Lower leg skin (tissue), 4 donors: Measurements from ENCODE around the gene NFATC2. TPM values are rescaled to one million over a fixed set of nuclear protein-coding genes. Genes with fewer than 3 reads are reported as not detected.

Experiments
- DNase-seq, 2 donors: peaks; one replicate each; pipeline ENCODE4 v3.0.0-alpha.2; 2019; ENCODE audit warnings: low spot score in 2 of 2
- H3K4me3 ChIP-seq: fragments of 200-600 bp; sonication (generic); 2 replicates; pipeline ENCODE4 v1.5.1; 2017; ENCODE audit warnings: mild to moderate bottlenecking, low read depth; ENCODE audit not compliant: poor library complexity, severe bottlenecking
- CTCF ChIP-seq, 3 donors: fragments of 450-650 bp; IDR thresholded peaks; one replicate each; pipeline ENCODE4 v1.5.1; 2016; ENCODE audit warnings: antibody characterized with exemption in 3 of 3, mild to moderate bottlenecking in 3 of 3, moderate library complexity in 2 of 3
- POLR2A ChIP-seq, 2 donors: fragments of 450-650 bp; IDR thresholded peaks; one replicate each; pipeline ENCODE4 v1.6.1; 2016 to 2017; ENCODE audit warnings: antibody characterized with exemption in 2 of 2, mild to moderate bottlenecking in 1 of 2, moderate library complexity in 1 of 2
- WGBS, 2 donors: methylation state at CpG; one replicate each; pipeline ENCODE4 v1.1.5; 2018; 5-methylcytosine and 5-hydroxymethylcytosine counted together
- intact Hi-C: fragments of 100-400 bp; cut with DNase I; formaldehyde crosslinking; loops from one replicate; pipeline ENCODE4 v1.15.0; 2023; ENCODE audit warnings: low total_unique reads
- microRNA-seq, 2 donors: library from miRNA; unstranded; fragments of <30 nt; microRNA quantifications; one replicate each; pipeline ENCODE4, GENCODE V29; 2016; ENCODE audit warnings: borderline replicate concordance in 2 of 2, borderline number of aligned reads in 1 of 2
- total RNA-seq, 4 donors: library from RNA; depleted of rRNA; stranded (reverse); fragments of >200 nt; gene quantifications; one replicate each; pipeline ENCODE4 v1.1.0, GENCODE V29; 2016

NFATC2 gene
- total RNA-seq, 4 donors from 2014 or later = 4.0 to 10.4 (median 5.1) TPM

- no peak for DNase-seq
- no peak overlapping the region for H3K4me3 ChIP-seq
- intact Hi-C loops = no loop called here
- TF ChIP-seq CTCF (IDR thresholded peaks at IDR 0.05) = no peak
- TF ChIP-seq POLR2A (IDR thresholded peaks at IDR 0.05) = no peak
- 75 to 84% methylated on average over 3 of the region's 3 CpGs for WGBS, 2 donors
These were observed 205.3 kb downstream of the NFATC2 start for GRCh38 chr20:51337126-51337805.

Small RNA genes within 50 kb of the gene (microRNA-seq; reads per million reads assigned to microRNA genes)
- 0 to 0.68 reads per million in 2 donors for gene MIR3194

Other genes starting within 250 kb of the NFATC2 start
- 10 to 100 TPM; 14.1 to 23.6 (median 16.1) TPM for gene ATP9A, start 225.7 kb upstream of the NFATC2 start, total RNA-seq